Measurements from ENCODE around the gene ZNF497. TPM values are rescaled to one million over a fixed set of nuclear protein-coding genes. Genes with fewer than 3 reads are reported as not detected.
A peak's percentile ranks its signal among the peaks of the same experiment; 100 is the strongest.

ZNF497 gene
- total and polyA plus RNA-seq, 2 of the 8 experiments (the other 6 are each of a cell fraction or from before 2014, with no cell fraction given): 0.93 to 1.4 TPM

GRCh38 chr19:58305065-58305931, 57.3 kb downstream of the ZNF497 start, which contains the start of gene ERVK3-1:
ERVK3-1 (plus strand) TSS chr19:58305377; CDS start chr19:58312169, 6,792 bp downstream.
- Histone ChIP-seq H2BK15ac (ENCODE audit: low read length) (no peak within 1 kb of the TSS), H3K79me1 (ENCODE audit: low read depth, low read length) (no peaks in the 10 kb centered on the region; the same call in 1 of the 2 replicates), H3K18ac (ENCODE audit: extremely low read depth, low read length) (no peak within 1 kb of the TSS), H3K27ac (ENCODE audit: low read depth, low read length) (peak within 1 kb of the TSS; percentile 63), H2BK120ac (replicated peaks; ENCODE audit: low read depth, low read length) (no peak within 1 kb of the TSS), H4K8ac (ENCODE audit: extremely low read depth, insufficient read depth, low read length) (peak within 1 kb of the TSS; percentile 66; the same call in 1 of the 2 replicates), H2AK5ac (ENCODE audit: low read depth, low read length) (no peak within 1 kb of the TSS), H2BK20ac (ENCODE audit: low read length) (no peak within 1 kb of the TSS), H3K79me2 (ENCODE audit: control insufficient read depth in 1 of 2, insufficient read depth in 2 of 2, low read length in 2 of 2) (peaks cover 0 to 13% of the 10 kb centered on the region in 2 experiments; a peak in 1 of 4 replicates), H2AFZ (ENCODE audit: low read length) (peak within 1 kb of the TSS; percentile 86; the same call in 1 of the 2 replicates), H3K9me3 (ENCODE audit: insufficient read depth in 2 of 2, low read depth in 1 of 2, low read length in 1 of 2) (no peaks in the 10 kb centered on the region), H4K5ac (ENCODE audit: insufficient read length, low read depth, low read length) (peak within 1 kb of the TSS; percentile 93), H3K9ac (replicated peaks in 1 of 4; ENCODE audit: extremely low read depth in 1 of 4, low read depth in 3 of 4, low read length in 3 of 4) (peak within 1 kb of the TSS; percentile 56 to 93 (median 74)), H3K23me2 (ENCODE audit: low read depth, low read length) (peaks cover 6% of the 10 kb centered on the region), H3K36me3 (ENCODE audit: control insufficient read depth in 2 of 4, insufficient read depth in 4 of 4, low read length in 3 of 4) (peaks cover 2 to 24% (median 15%) of the 10 kb centered on the region in 4 experiments; a peak in 6 of 8 replicates), H4K91ac (replicated peaks; ENCODE audit: insufficient read length, low read length) (peak within 1 kb of the TSS; percentile 88), H2BK5ac (ENCODE audit: low read depth, low read length) (peak within 1 kb of the TSS; percentile 84; the same call in 1 of the 2 replicates), H2BK12ac (ENCODE audit: low read depth, low read length) (no peak within 1 kb of the TSS), H4K20me1 (replicated peaks in 1 of 2; ENCODE audit: control insufficient read depth in 1 of 2, insufficient read depth in 2 of 2, low read length in 2 of 2) (peaks cover 5 to 7% of the 10 kb centered on the region in 2 experiments), H3K23ac (ENCODE audit: insufficient read length) (no peak within 1 kb of the TSS), H3K4ac (replicated peaks; ENCODE audit: insufficient read length, low read depth, low read length) (no peak within 1 kb of the TSS), H3K4me2 (ENCODE audit: insufficient read depth in 1 of 2, low read depth in 2 of 2, low read length in 2 of 2) (peak within 1 kb of the TSS; percentile 89 to 90), H3K56ac (replicated peaks; ENCODE audit: insufficient read length, low read depth, low read length) (no peak within 1 kb of the TSS), H3K4me3 (ENCODE audit: extremely low read depth in 1 of 4, insufficient read depth in 2 of 4, low read depth in 3 of 4, low read length in 4 of 4) (peak within 1 kb of the TSS; percentile 87 to 99 (median 98)), H3K14ac (ENCODE audit: insufficient read length) (no peak within 1 kb of the TSS), H3K27me3 (replicated peaks in 1 of 4; ENCODE audit: control insufficient read depth in 3 of 4, extremely low read depth in 1 of 4, insufficient read depth in 3 of 4, low read length in 3 of 4) (no peaks in the 10 kb centered on the region), H3K4me1 (replicated peaks in 1 of 4; ENCODE audit: control insufficient read depth in 3 of 4, insufficient read depth in 4 of 4, low read length in 3 of 4) (peaks cover 0 to 3% (median 1%) of the 10 kb centered on the region in 4 experiments; a peak in 3 of 7 replicates)
- FAIRE-seq (peak; percentile 80), DNase-seq (ENCODE audit: low read depth in 1 of 2, low spot score in 2 of 2) (peak; percentile 83 to 91)
- WGBS, 2 experiments (ENCODE audit: extremely low coverage in 1 of 2, insufficient coverage in 1 of 2, insufficient read length in 1 of 2, insufficient replicate concordance in 2 of 2, low coverage in 1 of 2, low lambda C conversion rate in 2 of 2, missing lambda C conversion rate in 1 of 2): 1% methylated on average over 52 of the region's 55 CpGs; no CpG with 5 or more reads in 1 of the 2 experiments
- POLR2A ChIA-PET (ENCODE audit: partially characterized antibody): interaction anchor here (0.7 to 2.6 kb wide), 23 partner anchors 8 to 122 kb away, joined by 3 to 14 read pairs (median 4); partner anchors contain the start of genes ZNF274, ZNF544, ZNF8 and ZSCAN22
- CTCF ChIA-PET (ENCODE audit: partially characterized antibody): interaction anchor here (1.5 kb wide), 1 partner anchor 112 kb away, joined by 3 read pairs; no protein-coding TSS in a partner anchor
- peak; percentile 96 for TF ChIP-seq PHF8 (conservative IDR thresholded peaks at IDR 0.05; ENCODE audit: low read depth, low read length)
- TF ChIP-seq ZNF274 (IDR thresholded peaks at IDR 0.05; ENCODE audit: borderline replicate concordance, extremely low read depth, low read length): no peak
- peak; percentile 59; the same call in 1 of the 2 replicates for TF ChIP-seq RBBP5 (IDR thresholded peaks at IDR 0.05; ENCODE audit: borderline replicate concordance, low read depth, low read length)
- TF ChIP-seq NANOG (IDR thresholded peaks at IDR 0.05; ENCODE audit: insufficient read depth, low read depth, low read length, poor library complexity, severe bottlenecking): no peak
- TF ChIP-seq RXRA (IDR thresholded peaks at IDR 0.05; ENCODE audit: insufficient read depth, low read depth, low read length): no peak
- TF ChIP-seq, protein P1, sequence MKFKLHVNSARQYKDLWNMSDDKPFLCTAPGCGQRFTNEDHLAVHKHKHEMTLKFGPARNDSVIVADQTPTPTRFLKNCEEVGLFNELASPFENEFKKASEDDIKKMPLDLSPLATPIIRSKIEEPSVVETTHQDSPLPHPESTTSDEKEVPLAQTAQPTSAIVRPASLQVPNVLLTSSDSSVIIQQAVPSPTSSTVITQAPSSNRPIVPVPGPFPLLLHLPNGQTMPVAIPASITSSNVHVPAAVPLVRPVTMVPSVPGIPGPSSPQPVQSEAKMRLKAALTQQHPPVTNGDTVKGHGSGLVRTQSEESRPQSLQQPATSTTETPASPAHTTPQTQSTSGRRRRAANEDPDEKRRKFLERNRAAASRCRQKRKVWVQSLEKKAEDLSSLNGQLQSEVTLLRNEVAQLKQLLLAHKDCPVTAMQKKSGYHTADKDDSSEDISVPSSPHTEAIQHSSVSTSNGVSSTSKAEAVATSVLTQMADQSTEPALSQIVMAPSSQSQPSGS (IDR thresholded peaks at IDR 0.05; ENCODE audit: low read length): no peak
- TF ChIP-seq SAP30 (IDR thresholded peaks at IDR 0.05; ENCODE audit: insufficient read depth, insufficient replicate concordance, low read length): peak; percentile 62

Measured in H1 (cell line).